SIG-M5 treated with dmso at 0.1 percent for 504 hours (cell line): ENCODE data around the gene PTPN2.
"Not testable (repeated sequence)": the region's sequence is repeated elsewhere in the genome, so short reads cannot be mapped to it uniquely, and the experiment has no call there.

Source experiments
- DNase-seq: peaks from one replicate; lab custom pipeline; 2025; ENCODE audit not compliant: unreplicated experiment; lab: John Stamatoyannopoulos, UW

PTPN2 gene

DNA sequence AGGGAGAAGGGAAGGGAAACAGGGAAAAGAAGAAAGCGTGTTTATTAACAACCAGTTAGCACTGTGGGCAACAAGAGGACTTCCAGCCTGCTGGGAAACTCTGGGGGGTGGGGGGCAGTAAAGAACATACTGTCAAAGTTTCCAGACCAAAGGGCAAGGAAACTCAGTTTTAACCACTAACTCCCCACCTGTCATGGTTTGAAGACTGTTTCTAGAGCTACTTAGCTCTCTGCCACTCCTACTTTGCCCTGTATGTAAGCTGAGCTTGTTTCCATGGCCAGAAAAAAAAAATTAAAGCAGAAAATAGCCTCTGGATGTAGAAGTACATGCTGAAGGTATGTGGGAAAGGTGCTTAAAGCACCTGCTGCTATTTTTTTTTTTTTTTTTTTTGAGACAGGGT is 11.0 kb upstream of the PTPN2 start:
- DNase-seq = no peak

DNA sequence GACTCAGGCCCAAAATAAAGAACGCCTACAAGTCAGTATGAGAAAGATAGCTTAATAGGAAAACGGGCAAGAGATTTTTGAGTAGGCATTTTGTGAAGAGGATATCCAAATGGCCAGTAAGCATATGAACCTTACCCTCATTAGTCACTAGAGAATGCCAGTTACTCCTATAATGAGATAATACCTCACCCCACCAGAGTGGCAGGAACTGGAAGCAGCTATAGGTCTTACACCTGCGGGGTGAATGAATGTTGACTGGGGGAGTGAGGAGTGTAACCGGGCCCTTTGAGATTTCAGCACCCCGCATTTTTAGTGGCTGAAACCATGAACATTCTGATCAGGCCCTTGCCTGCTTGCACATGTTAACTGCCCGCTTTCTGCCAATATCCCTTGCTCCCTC is 7.5 kb upstream of the PTPN2 start:
- no peak for DNase-seq

- no peak for DNase-seq
These were observed 6.9 kb upstream of the PTPN2 start for GRCh38 chr18:12890964-12891363.

- DNase-seq = peak; percentile 21
These were observed 2.6 kb upstream of the PTPN2 start for GRCh38 chr18:12886498-12887126.

DNA sequence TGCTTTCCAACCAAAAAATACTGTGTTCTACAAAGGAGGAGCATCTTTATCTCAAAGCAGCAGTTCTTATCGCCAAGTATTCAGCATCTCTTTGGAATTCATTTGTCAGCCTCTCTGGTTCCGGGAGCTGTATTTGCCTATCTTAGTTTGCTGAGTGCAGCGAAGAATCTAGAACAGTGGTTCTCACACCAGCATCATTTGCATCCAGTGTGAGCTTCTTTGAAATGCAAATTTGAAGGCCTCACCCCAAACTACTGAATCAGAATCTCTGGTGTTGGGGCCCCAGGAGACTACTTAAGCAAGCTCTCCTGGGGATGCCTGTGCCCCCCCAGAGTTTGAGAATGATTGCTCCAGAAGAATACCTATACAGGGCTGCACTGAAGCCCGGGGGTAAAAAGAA is 1.5 kb upstream of the PTPN2 start:
- DNase-seq = no peak

GRCh38 chr18:12884406-12885323 is 628 bp upstream of the PTPN2 start:
- peak; percentile 58 for DNase-seq

- DNase-seq = no peak
These were observed 709 bp downstream of the PTPN2 start for GRCh38 chr18:12883372-12883683.

- DNase-seq = no peak
These were observed 1.3 kb downstream of the PTPN2 start for GRCh38 chr18:12882453-12883371.

DNA sequence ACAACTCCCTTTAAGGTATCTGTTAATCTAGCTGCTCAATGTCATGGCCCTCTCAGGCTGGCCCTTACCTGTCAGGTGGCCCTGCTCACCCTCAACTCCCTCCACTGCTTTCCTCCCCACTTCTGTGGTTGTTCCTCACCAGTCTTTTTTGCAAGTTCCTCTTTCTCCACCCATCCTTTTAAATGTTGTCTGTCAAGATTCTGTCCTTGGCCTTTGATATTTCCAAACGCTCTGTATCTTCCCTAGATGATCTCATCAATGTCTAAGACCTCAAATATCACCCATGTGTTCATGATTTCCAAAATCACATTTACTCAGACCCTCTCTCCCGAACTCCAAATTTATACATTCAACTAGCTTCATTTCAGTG is 3.5 kb downstream of the PTPN2 start:
- peak; percentile 87 for DNase-seq

GRCh38 chr18:12879840-12880540 is 4.0 kb downstream of the PTPN2 start:
- peak; percentile 72 for DNase-seq

DNA sequence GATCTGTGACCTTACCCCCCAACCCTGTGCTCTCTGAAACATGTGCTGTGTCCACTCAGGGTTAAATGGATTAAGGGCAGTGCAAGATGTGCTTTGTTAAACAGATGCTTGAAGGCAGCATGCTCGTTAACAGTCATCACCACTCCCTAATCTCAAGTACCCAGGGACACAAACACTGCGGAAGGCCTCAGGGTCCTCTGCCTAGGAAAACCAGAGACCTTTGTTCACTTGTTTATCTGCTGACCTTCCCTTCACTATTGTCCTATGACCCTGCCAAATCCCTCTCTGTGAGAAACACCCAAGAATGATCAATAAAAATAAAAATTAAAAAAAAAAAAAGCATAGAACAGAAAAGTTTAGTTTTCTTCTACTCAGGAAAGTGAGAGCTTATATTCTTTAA is 9.0 kb downstream of the PTPN2 start:
- DNase-seq = not testable (repeated sequence)

GRCh38 chr18:12873961-12874567 is 10.0 kb downstream of the PTPN2 start:
- DNase-seq = not testable (repeated sequence)

- no peak for DNase-seq
These were observed 11.6 kb downstream of the PTPN2 start for GRCh38 chr18:12872408-12872807.

DNA sequence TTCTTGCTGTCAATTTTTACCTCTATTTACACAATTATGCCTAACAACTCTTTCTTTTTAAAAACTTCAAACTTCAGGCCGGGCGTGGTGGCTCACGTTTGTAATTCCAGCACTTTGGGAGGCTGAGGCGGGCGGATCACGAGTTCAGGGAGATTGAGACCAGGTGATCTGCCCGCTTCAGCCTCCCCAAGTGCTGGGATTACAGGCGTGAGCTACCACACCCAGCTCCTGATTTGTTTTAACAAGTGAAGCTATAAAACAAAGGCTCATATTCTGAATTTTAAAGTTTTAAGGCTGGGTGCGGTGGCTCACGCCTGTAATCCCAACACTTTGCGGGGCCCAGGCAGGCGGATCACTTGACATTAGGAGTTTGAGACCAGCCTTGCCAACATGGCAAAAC is 15.5 kb downstream of the PTPN2 start:
- no peak for DNase-seq

DNA sequence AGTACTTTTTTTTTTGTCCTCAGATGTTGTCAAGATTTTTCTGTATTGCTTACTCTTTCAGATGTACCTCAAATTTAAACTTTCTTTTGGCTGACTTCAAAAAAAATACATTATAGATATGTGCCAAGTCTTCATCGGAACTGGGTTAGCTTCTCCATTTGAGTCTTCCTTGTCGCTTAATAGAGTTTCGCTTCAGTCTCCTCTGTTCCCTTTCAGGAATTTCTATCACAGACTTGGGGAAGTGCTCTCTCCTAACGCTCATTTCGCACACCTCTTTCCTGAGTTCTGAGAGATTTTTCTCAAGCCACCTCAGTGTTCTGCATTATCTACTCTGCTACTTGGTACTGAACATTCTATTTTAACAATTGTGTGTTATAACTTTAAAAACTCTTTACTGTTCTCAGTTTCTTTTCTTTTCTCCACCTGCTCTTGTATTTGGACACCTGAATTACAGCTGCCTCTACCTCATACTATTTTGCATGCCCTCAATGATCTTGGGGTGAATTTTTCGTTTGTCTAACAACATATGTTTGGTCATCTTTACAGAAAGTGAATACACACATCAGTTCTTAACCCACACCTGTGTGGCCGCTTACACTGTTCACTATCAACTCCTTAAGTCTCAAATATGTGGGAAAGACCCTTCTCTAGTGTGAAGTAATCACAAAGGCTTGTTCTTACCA is 16.5 kb downstream of the PTPN2 start:
- DNase-seq = no peak

DNA sequence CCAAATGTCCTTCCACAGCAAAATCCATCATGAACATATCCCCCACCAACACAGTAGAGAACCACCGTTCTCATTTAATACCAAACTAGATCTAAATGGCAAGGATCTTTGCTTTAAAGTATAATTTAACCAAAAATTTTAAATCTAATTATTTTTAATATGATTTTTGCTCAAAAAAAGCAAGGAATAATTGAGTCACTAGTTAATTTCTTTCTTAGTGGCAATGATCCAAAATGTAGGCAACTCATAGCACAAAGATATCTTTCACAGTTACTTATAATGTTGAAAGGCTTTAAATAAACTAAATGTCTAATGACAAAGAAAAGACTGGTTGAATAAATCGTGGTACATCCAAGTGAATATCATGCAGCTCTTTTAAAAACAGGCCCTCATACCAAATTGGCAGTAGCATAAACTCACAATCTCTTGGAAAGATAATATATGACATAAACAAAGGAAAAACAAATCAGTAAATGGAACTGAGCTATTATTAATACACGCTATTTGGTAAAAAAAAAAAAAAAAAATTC is 20.3 kb downstream of the PTPN2 start:
- no peak for DNase-seq

GRCh38 chr18:12862874-12863482 is 21.1 kb downstream of the PTPN2 start:
- no peak for DNase-seq

- DNase-seq = no peak
These were observed 21.6 kb downstream of the PTPN2 start for GRCh38 chr18:12862467-12862866.

- no peak for DNase-seq
These were observed 22.4 kb downstream of the PTPN2 start for GRCh38 chr18:12861637-12862036.
